ENCODE results near the gene RNF121.

DNA sequence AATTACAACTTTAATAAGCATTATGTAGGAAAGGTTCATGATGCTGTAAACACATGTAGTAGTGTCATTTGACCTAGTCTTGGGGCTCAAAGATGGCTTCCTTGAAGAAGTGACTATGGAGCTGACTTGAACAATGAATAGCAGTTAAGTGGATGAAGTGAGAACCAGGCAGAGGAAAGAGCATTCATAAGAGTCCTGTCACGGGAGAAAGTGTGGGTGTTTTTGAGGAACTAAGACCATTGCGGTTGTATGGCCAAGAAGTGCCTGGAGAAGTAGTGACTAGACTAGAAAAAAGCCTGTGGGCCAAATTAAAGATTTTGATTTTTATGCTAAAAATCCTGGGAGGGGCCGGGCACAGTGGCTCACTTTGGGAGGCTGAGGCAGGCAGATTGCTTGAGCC, 62.6 kb downstream of the RNF121 start:
- TF ChIP-seq, protein P1, sequence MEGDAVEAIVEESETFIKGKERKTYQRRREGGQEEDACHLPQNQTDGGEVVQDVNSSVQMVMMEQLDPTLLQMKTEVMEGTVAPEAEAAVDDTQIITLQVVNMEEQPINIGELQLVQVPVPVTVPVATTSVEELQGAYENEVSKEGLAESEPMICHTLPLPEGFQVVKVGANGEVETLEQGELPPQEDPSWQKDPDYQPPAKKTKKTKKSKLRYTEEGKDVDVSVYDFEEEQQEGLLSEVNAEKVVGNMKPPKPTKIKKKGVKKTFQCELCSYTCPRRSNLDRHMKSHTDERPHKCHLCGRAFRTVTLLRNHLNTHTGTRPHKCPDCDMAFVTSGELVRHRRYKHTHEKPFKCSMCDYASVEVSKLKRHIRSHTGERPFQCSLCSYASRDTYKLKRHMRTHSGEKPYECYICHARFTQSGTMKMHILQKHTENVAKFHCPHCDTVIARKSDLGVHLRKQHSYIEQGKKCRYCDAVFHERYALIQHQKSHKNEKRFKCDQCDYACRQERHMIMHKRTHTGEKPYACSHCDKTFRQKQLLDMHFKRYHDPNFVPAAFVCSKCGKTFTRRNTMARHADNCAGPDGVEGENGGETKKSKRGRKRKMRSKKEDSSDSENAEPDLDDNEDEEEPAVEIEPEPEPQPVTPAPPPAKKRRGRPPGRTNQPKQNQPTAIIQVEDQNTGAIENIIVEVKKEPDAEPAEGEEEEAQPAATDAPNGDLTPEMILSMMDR (IDR thresholded peaks at IDR 0.05) = no peak
- no peak for TF ChIP-seq EP300 (IDR thresholded peaks at IDR 0.05)
